RKO (cell line): ENCODE data around the gene MKKS.

ENCODE experiments used
- DNase-seq: peaks from one replicate; pipeline ENCODE4 v3.0.0-alpha.2; 2016; ENCODE audit warnings: low spot score

MKKS gene

DNA sequence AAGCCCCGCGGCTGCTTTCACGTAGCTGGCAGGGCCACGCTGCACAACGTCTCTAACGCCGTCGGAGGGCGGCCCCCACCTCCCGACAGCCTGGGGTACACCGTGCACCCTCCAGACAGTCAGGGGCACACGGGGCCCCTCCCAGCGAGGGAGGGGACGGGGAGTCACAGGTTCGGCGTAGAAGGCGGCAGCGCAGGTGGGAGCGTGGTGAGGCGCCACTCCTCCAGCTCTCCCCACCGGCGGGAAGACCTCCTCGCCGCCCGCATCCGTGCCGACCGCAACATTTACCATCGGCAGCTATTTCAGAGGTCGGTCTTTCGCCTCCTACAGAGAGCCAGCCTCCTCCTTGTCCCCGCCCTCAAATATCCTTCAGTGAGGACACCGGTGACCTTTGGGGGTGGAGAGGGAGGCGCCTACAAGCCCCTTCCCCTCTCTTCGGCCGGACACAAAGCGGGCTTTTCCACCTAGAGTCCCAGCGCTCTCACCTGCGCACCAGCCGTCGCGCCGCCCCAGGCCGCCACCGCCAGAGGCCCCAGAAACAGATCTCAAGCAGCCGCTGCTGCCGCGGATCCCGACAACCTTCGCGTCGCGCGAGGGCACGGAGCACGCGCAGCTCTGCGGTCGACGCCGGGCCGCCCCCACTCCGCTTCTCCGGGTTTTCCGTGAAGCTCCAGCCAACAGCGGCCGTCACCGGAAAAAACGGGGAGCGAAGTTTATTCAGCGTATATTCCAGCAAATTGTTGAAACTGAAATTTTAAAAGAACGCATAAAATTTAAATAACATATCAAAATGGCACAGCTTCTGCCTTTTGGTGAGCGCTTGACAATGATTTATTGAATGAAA, at the start of gene MKKS:
Gene MKKS (minus strand): TSS at position 600 of the 844 bp plus-strand sequence. CDS start 20,708 bp downstream, outside the sequence.
- DNase-seq = peak; percentile 93

DNA sequence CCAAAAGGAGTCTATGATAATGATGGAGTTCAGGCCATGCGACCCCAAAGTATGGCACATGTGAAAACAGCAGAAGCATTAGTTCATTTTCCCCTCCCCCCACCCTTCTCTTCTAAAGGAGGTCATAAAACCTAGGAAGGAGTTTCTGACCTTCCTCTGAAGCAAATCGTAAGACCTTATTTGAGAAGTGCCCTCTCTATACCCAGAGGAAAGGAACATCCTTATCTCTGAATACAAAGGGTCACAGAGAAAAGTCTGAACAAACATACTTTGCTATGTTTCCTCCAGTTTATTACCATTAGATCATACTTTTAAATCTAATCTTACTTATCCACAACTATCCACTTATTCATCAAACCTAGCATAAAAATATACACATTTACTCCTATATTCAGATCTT, 49.7 kb upstream of the MKKS start:
- DNase-seq = no peak

DNA sequence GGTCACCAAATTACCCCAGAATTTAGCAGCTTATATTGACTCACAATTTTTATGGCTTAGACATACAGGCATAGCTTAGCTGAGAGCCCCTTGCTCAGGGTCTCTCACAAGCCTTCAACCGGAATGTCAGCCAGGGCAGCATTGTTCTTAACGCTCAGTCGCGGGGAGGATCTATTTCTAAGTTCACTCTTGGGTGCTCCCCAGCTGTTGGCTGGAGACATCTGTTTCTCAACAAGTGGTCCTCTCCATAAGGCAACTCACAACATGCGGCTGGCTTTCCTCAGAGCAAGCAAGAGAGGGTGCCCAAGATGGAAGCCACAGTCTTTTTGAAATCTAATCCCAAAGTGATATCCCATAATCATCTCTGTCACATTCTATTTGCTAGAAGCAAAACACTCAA, 47.7 kb upstream of the MKKS start:
- DNase-seq = no peak

DNA sequence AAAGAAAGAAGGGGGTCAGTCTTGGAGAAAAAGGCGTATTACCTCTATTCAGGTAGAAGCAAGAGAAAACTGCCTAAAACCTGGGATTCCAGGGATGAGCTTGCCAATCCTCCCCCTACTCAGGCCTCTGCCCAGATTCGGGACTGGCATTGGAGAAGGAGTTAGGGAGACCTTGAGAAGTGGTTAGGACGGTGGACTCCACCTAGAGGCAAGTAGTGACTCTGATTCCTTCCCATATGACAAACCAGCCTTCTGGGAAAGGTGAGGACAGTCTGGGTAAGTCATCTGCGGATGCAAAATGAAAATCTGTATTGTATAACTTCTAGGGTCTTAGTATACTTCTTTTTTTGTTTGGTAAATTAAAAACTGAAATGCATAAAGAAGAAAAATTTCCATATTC, 44.9 kb upstream of the MKKS start:
- DNase-seq = no peak

DNA sequence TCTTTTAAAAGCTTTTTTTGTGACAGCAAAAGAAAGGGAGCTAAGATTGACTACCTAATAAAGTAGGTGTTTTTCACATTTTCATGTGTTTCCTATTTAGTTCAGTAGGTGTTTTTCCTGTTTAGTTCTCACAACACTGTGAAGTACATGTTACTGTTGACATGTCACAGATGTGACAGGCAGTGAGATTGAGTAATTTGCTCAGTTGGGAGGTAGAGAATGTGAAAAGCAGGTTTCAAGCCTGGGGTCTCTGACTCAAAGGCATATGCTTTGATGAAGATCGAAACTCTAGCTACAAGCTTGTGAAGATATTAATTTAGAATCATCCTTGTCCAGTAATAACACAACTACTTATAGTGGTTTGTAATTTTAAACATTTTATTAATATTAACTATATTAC, 44.2 kb upstream of the MKKS start:
- no peak for DNase-seq

DNA sequence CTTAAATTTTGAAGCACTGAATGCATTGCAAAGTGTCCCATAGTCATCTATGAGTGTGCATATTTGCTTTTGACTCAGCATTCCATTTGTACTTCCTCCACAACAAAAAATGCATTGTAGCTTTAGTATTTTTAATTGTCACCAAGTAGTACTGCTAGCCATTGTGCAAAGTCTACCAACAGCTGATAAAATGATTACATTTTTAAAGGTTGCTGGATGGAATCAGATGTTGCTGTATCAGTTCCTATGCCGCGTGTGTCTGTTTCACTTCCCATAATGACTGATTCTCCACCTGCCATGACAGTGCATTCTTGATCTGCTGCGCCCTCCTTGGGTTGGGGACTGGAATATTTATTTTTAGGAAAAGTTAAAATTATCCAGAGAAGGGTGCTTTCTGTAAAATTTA, 42.3 kb upstream of the MKKS start:
- peak; percentile 21 for DNase-seq

DNA sequence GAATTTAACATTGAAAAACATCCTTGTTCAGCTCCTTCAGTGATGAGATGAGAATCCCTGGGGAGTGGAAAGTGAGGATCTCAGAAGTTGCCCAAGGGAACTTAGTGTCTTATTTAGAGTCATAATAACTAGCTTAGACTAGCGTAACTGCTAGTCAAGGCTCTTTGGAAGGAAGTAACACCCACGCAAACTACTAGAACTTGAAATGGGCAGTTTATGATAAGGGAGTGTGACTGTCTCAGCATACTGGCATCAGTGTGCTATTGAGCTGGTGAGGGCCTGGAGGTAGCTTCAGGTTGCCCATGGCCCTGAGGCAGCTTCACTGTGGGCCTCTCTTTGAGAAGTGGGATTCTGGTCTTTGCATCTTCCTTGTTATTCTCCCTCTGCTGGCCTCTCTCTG, 41.2 kb upstream of the MKKS start:
- DNase-seq = no peak

DNA sequence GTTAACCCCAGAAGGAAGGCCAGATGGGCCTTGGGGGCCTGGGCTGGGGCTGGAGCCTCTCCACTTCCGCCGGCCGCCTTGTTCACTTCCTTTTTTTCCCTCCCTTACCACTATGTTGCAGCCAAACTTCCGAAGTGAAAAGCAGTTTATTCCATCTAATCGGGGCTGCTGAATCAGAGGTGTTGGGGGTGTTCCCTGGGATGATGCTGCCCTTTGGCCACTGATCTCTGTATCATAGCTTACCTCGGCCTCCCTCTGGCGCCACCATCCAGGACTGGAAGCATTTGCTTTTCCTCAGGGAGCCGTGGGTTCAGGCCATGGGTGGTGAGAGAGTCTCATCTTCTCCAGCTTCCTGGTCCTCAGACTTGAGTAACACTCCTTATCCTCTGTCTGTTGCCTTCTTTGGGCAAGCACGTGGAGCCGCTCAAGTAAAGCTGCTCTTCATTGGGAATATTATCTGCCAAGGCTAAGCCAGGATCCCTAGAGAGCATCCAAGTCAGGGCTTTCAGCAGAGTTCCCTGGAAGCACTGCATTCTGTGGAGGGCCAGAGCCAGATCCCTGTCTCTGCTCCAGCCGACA, 40.7 kb upstream of the MKKS start:
- no peak for DNase-seq

DNA sequence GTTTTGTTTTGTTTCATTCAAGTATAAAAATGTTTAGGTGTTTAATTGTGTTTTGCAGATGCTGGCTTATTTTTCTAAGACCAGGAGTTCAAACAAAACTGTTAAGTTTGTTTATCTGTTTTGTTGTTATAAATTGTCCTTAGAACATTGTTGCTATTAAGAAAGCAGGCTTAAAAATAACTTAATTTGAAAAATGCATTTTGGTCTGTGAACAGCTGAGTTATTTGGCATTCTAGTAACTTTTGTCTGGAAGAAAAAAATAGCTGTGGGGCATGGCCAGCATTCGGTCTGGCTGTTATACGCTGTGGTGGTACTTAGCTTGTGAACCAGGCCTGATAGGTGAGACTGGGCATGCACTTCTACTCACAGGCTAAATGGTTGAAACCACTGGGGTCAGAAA, 38.8 kb upstream of the MKKS start:
- no peak for DNase-seq

DNA sequence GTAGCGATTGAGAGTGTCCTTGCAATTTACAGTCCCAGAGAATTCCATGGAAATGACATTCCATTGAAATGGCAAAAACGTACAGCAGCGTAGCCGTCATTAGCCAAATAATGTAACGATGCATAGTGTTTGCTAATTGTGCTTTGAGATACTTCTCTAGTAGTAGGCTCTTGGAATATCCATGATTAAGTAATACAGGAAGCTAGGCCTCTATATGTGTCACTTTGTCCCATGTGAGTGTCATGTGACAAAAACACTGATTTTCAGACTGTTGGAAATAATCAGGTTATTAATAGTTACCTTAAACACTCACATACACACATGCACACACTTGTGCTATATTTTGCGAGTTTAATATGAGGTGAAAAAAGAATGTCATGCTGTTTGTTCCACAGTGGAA, 36.3 kb upstream of the MKKS start:
- no peak for DNase-seq

DNA sequence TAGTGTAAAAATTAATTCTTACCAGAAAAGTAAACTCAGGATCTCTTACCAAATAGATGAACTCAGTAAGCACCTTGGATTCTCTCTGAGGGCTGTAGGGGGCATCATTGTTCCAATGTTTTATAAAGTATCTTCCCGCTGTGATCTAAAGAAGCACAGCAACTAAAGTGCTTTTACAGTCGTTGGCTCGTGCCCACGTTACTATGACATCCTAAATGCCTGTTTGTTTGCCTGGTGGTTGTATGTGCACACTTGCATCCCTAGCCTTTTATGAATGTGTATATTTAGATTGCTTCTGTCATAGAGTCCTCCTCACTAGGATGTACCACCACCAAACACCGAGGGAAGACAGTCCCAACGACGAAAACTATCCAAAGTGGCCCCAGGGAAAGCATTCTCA, 35.6 kb upstream of the MKKS start:
- peak; percentile 28 for DNase-seq

DNA sequence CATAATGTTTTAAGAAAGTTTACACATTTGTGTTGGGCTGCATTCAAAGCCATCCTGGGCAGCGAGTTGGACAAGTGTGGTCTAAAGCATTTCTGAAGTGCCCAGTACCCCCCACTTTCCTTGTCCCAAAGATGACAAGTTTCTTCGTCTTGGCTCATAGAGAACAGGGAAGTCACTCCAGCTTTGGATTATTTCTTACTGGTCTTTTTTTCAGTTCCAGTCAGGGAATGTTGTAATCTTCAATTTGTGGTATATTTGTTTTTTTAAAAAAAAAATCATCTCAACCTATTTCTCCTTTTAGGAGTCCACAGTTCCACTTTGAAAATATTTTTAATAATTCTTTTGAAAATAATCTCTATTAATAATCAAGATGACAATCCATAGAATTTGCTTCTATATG, 35.0 kb upstream of the MKKS start:
- no peak for DNase-seq

DNA sequence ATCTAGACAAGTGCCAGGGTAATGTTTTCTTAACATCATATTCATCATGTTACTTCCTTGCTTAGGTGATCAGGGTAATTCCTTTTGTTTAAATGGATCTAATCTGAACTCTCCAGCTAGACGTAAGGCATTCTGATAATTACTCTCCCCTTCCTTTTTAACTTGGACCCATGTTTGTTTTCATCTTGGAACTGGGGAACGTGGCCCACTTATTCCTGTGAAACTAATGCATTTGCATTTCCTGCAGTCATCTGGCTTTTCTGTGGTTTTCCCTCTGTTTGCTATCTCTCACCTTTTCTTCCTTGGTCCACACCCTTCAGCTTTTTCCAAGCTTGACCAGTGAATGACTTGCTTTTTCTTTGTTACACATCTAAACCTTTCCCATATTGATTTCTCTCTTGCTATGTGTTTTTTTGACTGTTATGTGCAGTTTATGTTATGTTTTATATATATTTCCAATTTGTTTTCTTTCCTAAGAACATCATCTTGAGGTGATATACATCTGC, 34.4 kb upstream of the MKKS start:
- DNase-seq = no peak

DNA sequence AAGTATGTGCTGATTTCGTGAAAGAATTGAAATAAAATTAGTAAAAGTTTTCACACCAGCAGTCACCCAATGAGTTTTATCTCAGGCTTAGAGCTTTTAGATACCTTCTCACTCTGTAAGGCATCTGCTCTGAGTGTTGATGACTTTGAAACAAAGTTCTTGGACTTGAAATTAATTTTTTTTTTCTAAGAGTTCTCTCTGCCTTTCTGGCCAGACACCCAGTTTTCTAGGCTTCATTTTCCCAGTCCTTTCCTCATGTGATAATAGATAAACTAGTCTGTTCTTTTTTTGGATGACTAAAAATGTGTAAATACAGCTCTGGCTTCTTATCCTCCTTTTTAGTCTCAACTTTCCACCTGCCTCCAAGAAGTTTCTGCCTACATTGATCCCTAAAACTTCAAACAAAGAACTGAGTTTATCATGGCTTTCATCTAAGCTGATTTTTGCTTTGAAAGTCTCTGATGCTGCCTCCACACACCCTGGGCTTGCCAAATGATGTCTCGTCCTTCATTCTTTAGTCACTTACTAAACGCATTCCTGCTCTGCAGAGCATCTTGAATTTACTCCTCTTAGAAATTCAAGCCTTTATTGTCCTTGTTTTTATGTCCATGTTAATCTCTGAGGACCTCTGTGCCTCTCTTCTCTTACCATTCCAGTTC, 33.8 kb upstream of the MKKS start:
- DNase-seq = no peak

DNA sequence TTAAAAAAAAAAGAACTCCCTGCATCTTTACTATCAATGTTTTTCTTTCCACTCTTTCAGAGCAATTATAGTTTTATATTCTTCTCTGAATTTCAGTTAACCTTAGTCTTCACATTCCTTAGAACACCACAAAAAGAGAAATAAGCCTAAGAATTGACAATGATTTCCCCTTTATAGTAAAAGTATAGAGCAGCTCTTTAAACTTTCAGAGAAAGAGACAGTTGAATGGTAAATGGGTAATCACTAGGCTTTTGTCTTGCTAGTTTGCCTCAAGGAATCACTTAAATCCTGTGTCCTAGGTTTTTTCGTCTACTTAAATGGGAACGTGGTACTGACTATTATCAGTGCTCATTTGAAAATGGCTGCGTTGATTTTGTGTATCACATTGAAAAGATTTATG, 32.8 kb upstream of the MKKS start:
- no peak for DNase-seq

DNA sequence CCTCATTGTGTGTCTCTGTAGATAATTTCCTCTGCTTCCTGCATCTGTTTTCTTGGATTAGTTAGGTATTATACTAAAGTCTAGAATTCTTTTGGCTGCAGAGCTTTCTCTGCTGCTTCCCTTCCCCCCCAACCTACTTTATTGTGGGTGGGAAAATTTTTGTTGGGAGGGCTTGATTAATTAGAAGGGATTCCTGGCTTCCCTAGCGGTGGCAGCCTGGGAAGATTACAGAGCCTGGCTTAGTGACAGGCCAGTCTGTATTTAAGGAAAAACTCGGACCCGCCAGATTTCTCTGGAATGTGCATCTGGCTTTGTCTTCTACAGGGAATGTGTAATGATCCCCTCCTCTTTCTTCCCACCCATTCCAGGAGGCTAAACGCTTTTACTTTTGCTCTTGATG, 32.3 kb upstream of the MKKS start:
- no peak for DNase-seq

DNA sequence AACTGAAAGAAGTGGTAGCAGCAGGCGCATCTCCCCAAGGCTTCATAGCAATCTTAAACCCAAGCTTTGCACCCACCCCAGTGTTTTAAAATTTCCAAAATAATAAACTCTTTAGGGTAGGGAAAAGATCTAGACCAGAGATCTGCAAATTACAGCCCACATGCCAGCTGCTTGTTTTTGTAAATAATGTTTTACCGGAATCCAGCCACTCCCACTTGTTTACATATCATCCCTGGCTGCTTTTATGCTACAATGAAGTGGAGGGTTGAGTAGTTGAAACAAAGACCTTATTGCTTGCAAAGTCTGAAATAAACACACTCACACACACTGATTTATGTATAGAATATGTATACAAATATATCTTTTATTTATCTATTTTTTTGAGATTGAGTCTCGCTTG, 31.1 kb upstream of the MKKS start:
- no peak for DNase-seq

DNA sequence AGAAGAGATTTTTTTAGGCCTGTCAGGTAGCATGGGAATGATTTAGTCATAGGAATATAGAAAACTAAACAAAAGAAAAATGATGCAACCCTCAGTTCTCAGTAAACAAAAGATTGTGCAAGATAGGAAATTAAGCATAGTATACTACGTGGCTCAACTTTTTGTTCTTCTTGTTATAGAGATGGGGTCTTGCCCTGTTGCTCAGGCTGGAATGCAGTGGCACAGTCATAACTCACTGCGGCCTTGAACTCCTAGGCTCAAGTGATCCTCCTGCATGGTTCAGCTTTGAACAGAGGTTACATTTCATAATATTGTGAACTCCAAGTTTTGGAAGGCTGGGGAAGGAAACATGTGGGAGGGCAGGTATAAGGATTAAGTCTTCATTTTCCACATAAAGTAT, 29.6 kb upstream of the MKKS start:
- no peak for DNase-seq

DNA sequence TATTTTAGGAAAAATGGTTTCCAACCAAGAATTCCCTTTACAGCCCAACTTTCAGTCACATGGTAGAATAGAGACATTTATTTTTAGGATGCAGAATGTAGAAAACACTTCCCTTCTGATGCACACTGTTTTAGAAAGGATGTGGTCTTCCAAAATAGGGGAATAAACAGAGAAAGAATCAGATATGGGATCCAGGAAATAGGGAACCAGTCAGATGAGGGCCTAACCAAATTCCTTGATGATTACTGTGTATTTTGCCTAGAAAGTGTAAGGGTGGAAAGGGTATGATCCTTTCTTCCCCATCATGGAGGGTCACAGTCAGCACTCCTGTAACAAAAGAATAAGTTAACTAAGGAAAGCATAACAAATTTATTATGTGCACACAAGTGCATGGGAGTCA, 28.5 kb upstream of the MKKS start:
- DNase-seq = no peak

DNA sequence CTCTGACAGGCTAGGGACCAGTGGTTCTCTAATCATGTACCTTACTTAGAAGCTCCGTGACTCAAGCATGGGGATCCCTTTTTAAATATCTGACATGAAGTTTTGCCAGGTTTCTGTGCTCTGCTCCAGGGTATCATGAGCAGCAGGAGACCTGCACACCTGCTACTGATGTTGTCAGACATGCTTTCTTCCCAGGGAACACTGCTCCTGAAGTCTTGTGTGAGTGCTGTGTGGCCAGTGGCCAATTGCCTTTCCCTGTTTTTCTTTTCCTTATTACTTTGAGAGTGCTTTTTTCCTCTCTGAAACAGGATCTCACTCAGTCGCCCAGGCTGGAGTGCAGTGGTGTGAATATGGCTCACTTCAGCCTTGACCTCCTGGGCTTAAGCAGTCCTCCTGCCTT, 27.5 kb upstream of the MKKS start:
- DNase-seq = no peak

DNA sequence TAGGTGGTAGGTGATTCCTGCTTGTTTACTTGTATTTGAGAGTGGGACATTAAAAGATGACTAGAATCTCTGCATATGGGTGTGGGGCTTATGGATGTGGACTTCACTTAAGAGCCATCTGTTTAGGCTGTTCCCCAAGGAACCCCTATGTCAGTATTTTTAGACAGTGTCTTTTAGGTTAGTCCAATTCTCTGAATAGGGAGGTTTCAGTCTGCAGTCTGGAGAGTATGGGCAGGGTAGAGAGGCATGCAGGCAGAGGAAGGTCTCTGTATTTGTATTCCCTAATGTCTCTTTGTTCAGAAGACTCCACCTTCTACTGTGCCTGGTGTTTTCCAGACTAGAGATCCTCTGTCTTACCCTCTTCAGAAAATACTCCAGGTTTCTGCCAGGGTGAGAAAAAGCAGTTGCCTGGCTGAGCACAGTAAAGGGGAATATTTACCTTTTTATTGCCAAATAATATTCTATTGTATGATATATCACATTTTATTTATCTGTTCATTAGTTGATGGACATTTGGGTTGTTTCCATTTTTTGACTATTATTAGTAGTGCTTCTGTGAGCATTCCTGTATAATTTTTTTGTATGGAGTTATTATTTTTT, 20.2 kb upstream of the MKKS start:
- DNase-seq = no peak

DNA sequence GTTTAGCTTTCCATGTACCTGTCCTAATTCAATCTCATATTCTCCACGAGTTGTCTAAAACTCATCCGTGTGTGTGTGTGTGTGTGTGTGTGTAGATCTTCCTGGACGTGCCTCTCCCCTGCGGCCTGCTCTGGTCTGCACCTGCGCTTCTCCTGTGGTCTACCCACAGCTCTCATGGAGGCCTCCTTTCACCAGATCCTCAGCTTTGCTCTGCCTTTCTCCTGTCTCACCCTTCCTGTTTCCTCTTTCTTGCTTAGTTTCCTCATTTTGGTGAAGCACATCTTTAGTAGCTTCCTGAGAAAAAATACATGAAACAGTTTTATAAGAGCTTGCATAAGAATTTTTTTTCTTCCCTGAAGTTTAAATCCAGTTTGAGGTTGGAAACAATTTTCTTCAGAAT, 19.2 kb upstream of the MKKS start:
- DNase-seq = no peak

DNA sequence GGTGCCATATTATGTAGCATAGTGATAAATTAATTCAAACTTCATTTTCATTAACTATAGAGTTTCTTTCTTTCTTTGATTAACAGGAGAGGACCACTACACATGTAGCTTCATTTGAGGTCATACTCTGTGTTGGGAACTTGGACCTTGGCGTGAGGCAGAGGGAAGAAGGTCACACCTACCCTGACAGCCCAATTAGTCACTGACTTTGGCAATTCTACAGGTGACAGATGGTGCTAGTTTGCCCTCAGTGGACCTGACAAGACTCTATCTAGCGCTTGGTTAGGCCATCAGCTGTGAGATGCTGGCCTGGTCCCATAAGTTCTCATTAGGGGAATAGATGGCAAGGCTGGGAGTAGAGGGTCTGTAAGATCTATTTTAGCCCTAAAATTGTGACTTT, 15.2 kb upstream of the MKKS start:
- no peak for DNase-seq
